Endothelial cell of umbilical vein (primary cell): ENCODE measurements around the gene HTR3B. TPM values are rescaled to one million over a fixed set of nuclear protein-coding genes. Genes with fewer than 3 reads are reported as not detected.

Source experiments
- BruUV-seq: library from RNA; stranded (reverse); fragments of 400-500 nt; replicated peaks from 2 replicates; lab custom pipeline; 2021; lab: Mats Ljungman, UMichigan
- CTCF ChIA-PET: fragments of 300-600, 350-600 bp; sonication (Branson Sonifier 250); formaldehyde crosslinking; loops from one replicate; lab custom pipeline; 2021; ENCODE audit warnings: antibody characterized with exemption, inconsistent platforms; lab: Charles Lee
- POLR2A ChIA-PET: fragments of 300-600, 350-600 bp; sonication (Branson Sonifier 250); formaldehyde crosslinking; loops from one replicate; lab custom pipeline; 2021; ENCODE audit warnings: antibody characterized with exemption, inconsistent platforms; lab: Charles Lee
- DNase-seq: peaks from one replicate; pipeline ENCODE4 v3.0.0-alpha.2; 2011; ENCODE audit warnings: low read depth, low spot score
- FAIRE-seq: peaks from 2 replicates; lab custom pipeline; 2011; peaks lifted over from hg19 to GRCh38; lab: Jason Lieb, UNC
- H2AFZ ChIP-seq: 2 replicates; pipeline ENCODE4 v1.6.0; 2012; ENCODE audit warnings: low read depth, low read length, control low read depth, inconsistent platforms
- H3K27ac ChIP-seq: 2 replicates; pipeline ENCODE4 v1.5.1; 2011; ENCODE audit warnings: low read depth, mild to moderate bottlenecking, control low read depth, low read length, moderate library complexity; ENCODE audit not compliant: insufficient read depth
- H3K27me3 ChIP-seq, 2 experiments: 2 replicates each; pipeline versions ENCODE4 v1.6.0 to v1.6.1; 2011; ENCODE audit warnings: low read length in 2 of 2, mixed read lengths in 1 of 2; ENCODE audit not compliant: control insufficient read depth in 2 of 2, insufficient read depth in 2 of 2
- H3K36me3 ChIP-seq, 2 experiments: 2 replicates in 1 of 2; 3 replicates in 1 of 2; pipeline ENCODE4 v1.5.1; 2011; ENCODE audit warnings: low read length in 2 of 2, mild to moderate bottlenecking in 1 of 2, moderate library complexity in 1 of 2; ENCODE audit not compliant: control insufficient read depth in 2 of 2, insufficient read depth in 2 of 2; ENCODE audit errors: extremely low read depth in 1 of 2
- H3K4me1 ChIP-seq: 3 replicates; pipeline ENCODE4 v1.5.1; 2011; ENCODE audit warnings: mild to moderate bottlenecking, low read length; ENCODE audit not compliant: control insufficient read depth, insufficient read depth; ENCODE audit errors: extremely low read depth
- H3K4me2 ChIP-seq: 2 replicates; pipeline ENCODE4 v1.6.1; 2011; ENCODE audit warnings: low read length, control low read depth, mixed read lengths; ENCODE audit not compliant: insufficient read depth
- H3K4me3 ChIP-seq, 3 experiments: fragments of 200-600 bp in 1 of 3; sonication (generic), shearing (Covaris generic) in 1 of 3; replicated peaks in 1 of 3; 2 replicates each; pipeline ENCODE4 v1.5.1; 2011 to 2016; ENCODE audit warnings: control low read depth in 3 of 3, low read length in 3 of 3, mild to moderate bottlenecking in 2 of 3, inconsistent platforms in 1 of 3, low read depth in 1 of 3, moderate library complexity in 1 of 3; ENCODE audit not compliant: insufficient read depth in 1 of 3
- H3K79me2 ChIP-seq: 2 replicates; pipeline ENCODE4 v1.6.0; 2012; ENCODE audit warnings: low read length, inconsistent platforms; ENCODE audit not compliant: control insufficient read depth, insufficient read depth
- H3K9ac ChIP-seq: replicated peaks from 2 replicates; pipeline ENCODE3; 2011; ENCODE audit warnings: low read length, control low read depth; ENCODE audit not compliant: insufficient read depth; ENCODE audit errors: extremely low read depth
- H3K9me1 ChIP-seq: replicated peaks from 3 replicates; pipeline ENCODE4 v1.6.0; 2011; ENCODE audit warnings: mild to moderate bottlenecking, low read length; ENCODE audit not compliant: control insufficient read depth, insufficient read depth; ENCODE audit errors: extremely low read depth
- H3K9me3 ChIP-seq: replicated peaks from 2 replicates; pipeline ENCODE4 v1.5.1; 2012; ENCODE audit warnings: low read length, inconsistent platforms; ENCODE audit not compliant: control insufficient read depth, insufficient read depth
- H4K20me1 ChIP-seq: replicated peaks from 2 replicates; pipeline ENCODE3; 2011; ENCODE audit warnings: mild to moderate bottlenecking, low read length; ENCODE audit not compliant: control insufficient read depth, insufficient read depth; ENCODE audit errors: extremely low read depth
- EZH2 ChIP-seq: IDR thresholded peaks from 2 replicates; pipeline ENCODE4 v1.6.1; 2012; ENCODE audit warnings: borderline replicate concordance, low read depth, mild to moderate bottlenecking, moderate library complexity, low read length, inconsistent platforms; ENCODE audit not compliant: severe bottlenecking
- FOS ChIP-seq: IDR thresholded peaks from 2 replicates; pipeline ENCODE4 v1.6.1; 2011; ENCODE audit warnings: mild to moderate bottlenecking, low read length, moderate library complexity, borderline replicate concordance; ENCODE audit not compliant: insufficient read depth
- GATA2 ChIP-seq: IDR thresholded peaks from 2 replicates; pipeline ENCODE4 v1.7.0; 2011; ENCODE audit warnings: low read depth, mild to moderate bottlenecking, moderate library complexity, mixed read lengths, low read length; ENCODE audit not compliant: insufficient read length, insufficient read depth
- JUN ChIP-seq: IDR thresholded peaks from 2 replicates; pipeline ENCODE4 v1.6.1; 2011; ENCODE audit warnings: borderline replicate concordance, low read depth; ENCODE audit not compliant: insufficient read length, insufficient read depth
- MAX ChIP-seq: IDR thresholded peaks from 2 replicates; pipeline ENCODE4 v1.6.1; 2011; ENCODE audit not compliant: insufficient read depth, insufficient read length
- MYC ChIP-seq: IDR thresholded peaks from one replicate; pipeline ENCODE4 v1.6.1; 2011; ENCODE audit warnings: mild to moderate bottlenecking, low read depth, low read length
- POLR2A ChIP-seq: IDR thresholded peaks from 2 replicates; pipeline ENCODE4 v1.6.1; 2012; ENCODE audit warnings: low read depth, mild to moderate bottlenecking, control low read depth, low read length
- POLR2AphosphoS5 ChIP-seq: IDR thresholded peaks from 2 replicates; pipeline ENCODE4 v1.6.1; 2012; ENCODE audit warnings: low read depth, mild to moderate bottlenecking, control low read depth, low read length, moderate library complexity; ENCODE audit not compliant: insufficient read depth
- dilution Hi-C: fragments of 300-500 bp; cut with MboI; formaldehyde crosslinking; loops from one replicate; pipeline ENCODE4 v1.15.0; 2019; ENCODE audit warnings: low sequenced_read_pairs; ENCODE audit not compliant: extremely low pct_ligation_motif_present
- intact Hi-C: fragments of 100-400 bp; cut with micrococcal nuclease; formaldehyde crosslinking; loops from one replicate; pipeline ENCODE4 v1.10.0; 2022
- polyA plus RNA-seq, 4 experiments: library from polyadenylated mRNA; depleted of rRNA in 3 of 4; stranded (reverse) in 3 of 4; unstranded in 1 of 4; fragments of >200 nt; gene quantifications; 2 replicates each; pipeline versions ENCODE4 v1.2.1 to v1.2.3, GENCODE V29; 2011 to 2012; ENCODE audit warnings: missing spikeins in 1 of 4
- total RNA-seq: library from RNA; stranded (reverse); gene quantifications from 2 replicates; pipeline ENCODE4 v1.2.3, GENCODE V29; 2021
- TF ChIP-seq, protein P1 (sequence below), 2 donors: IDR thresholded peaks; 1 replicate in 1 of 2; 2 replicates in 1 of 2; pipeline ENCODE4 v1.5.1; 2011; ENCODE audit warnings: low read length in 2 of 2, mild to moderate bottlenecking in 2 of 2, moderate library complexity in 2 of 2, control low read depth in 1 of 2, inconsistent platforms in 1 of 2, low read depth in 1 of 2; ENCODE audit not compliant: insufficient read depth in 1 of 2; ENCODE audit errors: extremely low read depth in 1 of 2

The HTR3B gene
- total and polyA plus RNA-seq, 2 donors (not counting 3 experiments of a cell fraction or from before 2014, with no cell fraction given), result not detected

DNA sequence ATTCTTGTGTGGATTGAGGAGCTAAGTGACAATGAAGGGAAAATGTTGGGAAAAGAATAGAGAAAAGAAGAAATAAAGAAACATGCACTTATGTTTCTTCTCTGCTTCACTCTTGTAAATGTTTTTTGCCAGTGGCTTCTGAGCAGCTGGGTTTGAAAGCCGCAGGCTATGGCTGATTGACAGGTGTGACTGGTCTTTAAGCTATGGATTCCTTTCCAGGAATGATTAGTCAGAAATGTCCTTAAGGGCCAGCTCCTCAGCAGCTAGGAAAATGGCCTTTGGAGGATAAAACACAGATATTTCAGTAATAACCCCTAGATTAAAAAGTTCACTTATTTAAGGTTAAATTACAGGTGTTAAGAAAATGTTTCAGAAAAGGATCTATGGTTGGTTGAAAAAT, 22.7 kb upstream of the HTR3B start:
- Histone ChIP-seq H3K9ac (no peak overlapping the region), H4K20me1 (no peaks in the 10 kb centered on the region), H3K36me3 (no peaks in the 10 kb centered on the region), H3K27me3 (no peaks in the 10 kb centered on the region), H3K79me2 (no peaks in the 10 kb centered on the region), H2AFZ (no peak overlapping the region), H3K9me3 (no peaks in the 10 kb centered on the region), H3K27ac (no peak overlapping the region), H3K9me1 (no peaks in the 10 kb centered on the region), H3K4me2 (no peak overlapping the region), H3K4me1 (peaks cover 5% of the 10 kb centered on the region), H3K4me3 (no peak overlapping the region)
- TF ChIP-seq MYC (no peak), JUN (no peak), POLR2A (no peak), EZH2 (no peak), POLR2AphosphoS5 (no peak), GATA2 (no peak), FOS (no peak), MAX (no peak)
- TF ChIP-seq, protein P1, sequence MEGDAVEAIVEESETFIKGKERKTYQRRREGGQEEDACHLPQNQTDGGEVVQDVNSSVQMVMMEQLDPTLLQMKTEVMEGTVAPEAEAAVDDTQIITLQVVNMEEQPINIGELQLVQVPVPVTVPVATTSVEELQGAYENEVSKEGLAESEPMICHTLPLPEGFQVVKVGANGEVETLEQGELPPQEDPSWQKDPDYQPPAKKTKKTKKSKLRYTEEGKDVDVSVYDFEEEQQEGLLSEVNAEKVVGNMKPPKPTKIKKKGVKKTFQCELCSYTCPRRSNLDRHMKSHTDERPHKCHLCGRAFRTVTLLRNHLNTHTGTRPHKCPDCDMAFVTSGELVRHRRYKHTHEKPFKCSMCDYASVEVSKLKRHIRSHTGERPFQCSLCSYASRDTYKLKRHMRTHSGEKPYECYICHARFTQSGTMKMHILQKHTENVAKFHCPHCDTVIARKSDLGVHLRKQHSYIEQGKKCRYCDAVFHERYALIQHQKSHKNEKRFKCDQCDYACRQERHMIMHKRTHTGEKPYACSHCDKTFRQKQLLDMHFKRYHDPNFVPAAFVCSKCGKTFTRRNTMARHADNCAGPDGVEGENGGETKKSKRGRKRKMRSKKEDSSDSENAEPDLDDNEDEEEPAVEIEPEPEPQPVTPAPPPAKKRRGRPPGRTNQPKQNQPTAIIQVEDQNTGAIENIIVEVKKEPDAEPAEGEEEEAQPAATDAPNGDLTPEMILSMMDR (IDR thresholded peaks at IDR 0.05; ENCODE audit: extremely low read depth in 1 of 2, insufficient read depth in 1 of 2, low read depth in 1 of 2, low read length in 2 of 2), result no peak
- dilution Hi-C loops, result no loop called here
- POLR2A ChIA-PET, result no interaction called here
- intact Hi-C loops, result no loop called here
- no peak for DNase-seq
- CTCF ChIA-PET, result interaction anchor here (0.8 to 4.4 kb wide), 2 partner anchors 14 to 379 kb away, joined by 3 to 28 read pairs; no protein-coding TSS in a partner anchor
- FAIRE-seq, result no peak
- BruUV-seq, result no TSS peak
